Stimulated activated CD8-positive, alpha-beta memory T cell treated with anti-CD3 and anti-CD28 coated beads, Interleukin-2, amount 100 ng/mL, for 1 hour (primary cell): Measurements from ENCODE around the gene LRBA.

ENCODE experiments used
- DNase-seq, 2 donors: peaks; one replicate each; pipeline ENCODE4 v3.0.0-alpha.2; 2020; ENCODE audit warnings: low read depth in 2 of 2

LRBA gene

GRCh38 chr4:150327262-150327780, 687.8 kb downstream of the LRBA start:
- DNase-seq = no peak

GRCh38 chr4:150325872-150326271, 689.2 kb downstream of the LRBA start:
- no peak for DNase-seq

GRCh38 chr4:150323406-150324325, 691.4 kb downstream of the LRBA start:
- DNase-seq = no peak

GRCh38 chr4:150322646-150323045, 692.4 kb downstream of the LRBA start:
- no peak for DNase-seq

- DNase-seq = no peak
Measured at GRCh38 chr4:150321113-150321512, 694.0 kb downstream of the LRBA start.

- DNase-seq = no peak
Measured at GRCh38 chr4:150318971-150319370, 696.1 kb downstream of the LRBA start.

GRCh38 chr4:150318527-150318926, 696.6 kb downstream of the LRBA start:
- DNase-seq = no peak

GRCh38 chr4:150316332-150317205, 698.5 kb downstream of the LRBA start:
- no peak for DNase-seq

- DNase-seq = no peak
Measured at GRCh38 chr4:150315691-150316090, 699.4 kb downstream of the LRBA start.

- no peak for DNase-seq
Measured at GRCh38 chr4:150315175-150315574, 699.9 kb downstream of the LRBA start.

GRCh38 chr4:150314031-150314430, 701.1 kb downstream of the LRBA start:
- no peak for DNase-seq

- DNase-seq = no peak
Measured at GRCh38 chr4:150310159-150310895, 704.8 kb downstream of the LRBA start.

GRCh38 chr4:150308824-150309472, 706.1 kb downstream of the LRBA start:
- DNase-seq = no peak

- DNase-seq = no peak
Measured at GRCh38 chr4:150306719-150307118, 708.4 kb downstream of the LRBA start.

- no peak for DNase-seq
Measured at GRCh38 chr4:150305995-150306394, 709.1 kb downstream of the LRBA start.

GRCh38 chr4:150302553-150302952, 712.5 kb downstream of the LRBA start:
- DNase-seq = no peak

GRCh38 chr4:150299816-150300215, 715.3 kb downstream of the LRBA start:
- DNase-seq = no peak

GRCh38 chr4:150297861-150298474, 717.1 kb downstream of the LRBA start:
- no peak for DNase-seq

- DNase-seq = no peak
Measured at GRCh38 chr4:150289881-150290280, 725.2 kb downstream of the LRBA start.

GRCh38 chr4:150289198-150289597, 725.9 kb downstream of the LRBA start:
- DNase-seq = no peak

- DNase-seq = no peak
Measured at GRCh38 chr4:150286656-150287055, 728.4 kb downstream of the LRBA start.
